HK-2 (cell line): ENCODE data around the gene KIF5A.
"Not testable (repeated sequence)": the region's sequence is repeated elsewhere in the genome, so short reads cannot be mapped to it uniquely, and the experiment has no call there.

Experiments
- DNase-seq: peaks from one replicate; pipeline ENCODE4 v3.0.0-alpha.2; 2018; ENCODE audit not compliant: unreplicated experiment

The KIF5A gene

GRCh38 chr12:57554897-57555296 lies 5.1 kb downstream of the KIF5A start:
- DNase-seq: no peak

- no peak for DNase-seq
Measured at GRCh38 chr12:57558864-57559263, 9.0 kb downstream of the KIF5A start.

- DNase-seq: no peak
Measured at GRCh38 chr12:57560516-57560915, 10.7 kb downstream of the KIF5A start.

GRCh38 chr12:57561117-57561516 lies 11.3 kb downstream of the KIF5A start:
- not testable (repeated sequence) for DNase-seq

- DNase-seq: no peak
Measured at GRCh38 chr12:57563358-57563757, 13.5 kb downstream of the KIF5A start.

- DNase-seq: no peak
Measured at GRCh38 chr12:57564178-57564740, 14.4 kb downstream of the KIF5A start.

- DNase-seq: no peak
Measured at GRCh38 chr12:57568838-57569237, 19.0 kb downstream of the KIF5A start.

- no peak for DNase-seq
Measured at GRCh38 chr12:57569858-57570257, 20.0 kb downstream of the KIF5A start.

GRCh38 chr12:57570438-57570837 lies 20.6 kb downstream of the KIF5A start:
- DNase-seq: not testable (repeated sequence)

GRCh38 chr12:57571926-57572762 lies 22.3 kb downstream of the KIF5A start:
- DNase-seq: no peak

GRCh38 chr12:57574795-57575194 lies 25.0 kb downstream of the KIF5A start:
- DNase-seq: no peak

- DNase-seq: no peak
Measured at GRCh38 chr12:57575771-57576612, 26.1 kb downstream of the KIF5A start.

- DNase-seq: no peak
Measured at GRCh38 chr12:57576613-57577160, 26.8 kb downstream of the KIF5A start.

- DNase-seq: no peak
Measured at GRCh38 chr12:57577981-57578758, 28.3 kb downstream of the KIF5A start.

GRCh38 chr12:57579011-57579410 lies 29.2 kb downstream of the KIF5A start:
- DNase-seq: no peak

GRCh38 chr12:57579677-57580465 lies 30.0 kb downstream of the KIF5A start:
- no peak for DNase-seq

- DNase-seq: no peak
Measured at GRCh38 chr12:57580466-57580795, 30.6 kb downstream of the KIF5A start.

GRCh38 chr12:57581802-57582201 lies 32.0 kb downstream of the KIF5A start:
- DNase-seq: no peak

- DNase-seq: no peak
Measured at GRCh38 chr12:57582440-57582839, 32.6 kb downstream of the KIF5A start.

- DNase-seq: peak; percentile 66
Measured at GRCh38 chr12:57583008-57583831, 33.4 kb downstream of the KIF5A start.
